OCI-LY1 (cell line): ENCODE results near the gene CD96.

Experiments used
- EZH2 ChIP-seq: fragments of 200-600 bp; sonication (generic), shearing (Covaris generic); IDR thresholded peaks from 2 replicates; pipeline ENCODE4 v1.8.0; 2017; ENCODE audit warnings: borderline replicate concordance, mixed run types, mild to moderate bottlenecking, antibody characterized with exemption, low read length, moderate library complexity, mixed read lengths
- TF ChIP-seq, protein P1 (sequence below): fragments of 200-600 bp; sonication (generic), shearing (Covaris generic); IDR thresholded peaks from 2 replicates; pipeline ENCODE4 v1.5.1; 2017; ENCODE audit warnings: mild to moderate bottlenecking, antibody characterized with exemption, low read length, moderate library complexity, mixed read lengths

DNA sequence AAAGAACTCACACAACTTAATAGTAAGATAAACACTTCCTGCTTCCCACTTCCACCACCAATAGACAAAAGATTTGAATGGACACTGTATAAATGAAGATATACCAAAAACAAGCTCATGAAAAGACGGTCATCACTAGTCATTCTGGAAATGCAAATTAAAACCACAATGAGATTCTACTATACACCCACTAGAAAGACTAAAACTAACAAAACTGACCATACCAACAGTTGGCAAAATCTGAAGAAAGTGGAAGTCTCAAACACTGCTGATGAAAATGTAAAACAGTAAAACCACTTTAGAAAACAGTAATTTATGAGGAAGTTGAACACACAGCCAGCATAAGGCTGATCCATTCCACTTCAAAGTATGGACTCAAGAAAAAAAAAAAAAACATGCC, 35.6 kb upstream of the CD96 start:
- TF ChIP-seq, protein P1, sequence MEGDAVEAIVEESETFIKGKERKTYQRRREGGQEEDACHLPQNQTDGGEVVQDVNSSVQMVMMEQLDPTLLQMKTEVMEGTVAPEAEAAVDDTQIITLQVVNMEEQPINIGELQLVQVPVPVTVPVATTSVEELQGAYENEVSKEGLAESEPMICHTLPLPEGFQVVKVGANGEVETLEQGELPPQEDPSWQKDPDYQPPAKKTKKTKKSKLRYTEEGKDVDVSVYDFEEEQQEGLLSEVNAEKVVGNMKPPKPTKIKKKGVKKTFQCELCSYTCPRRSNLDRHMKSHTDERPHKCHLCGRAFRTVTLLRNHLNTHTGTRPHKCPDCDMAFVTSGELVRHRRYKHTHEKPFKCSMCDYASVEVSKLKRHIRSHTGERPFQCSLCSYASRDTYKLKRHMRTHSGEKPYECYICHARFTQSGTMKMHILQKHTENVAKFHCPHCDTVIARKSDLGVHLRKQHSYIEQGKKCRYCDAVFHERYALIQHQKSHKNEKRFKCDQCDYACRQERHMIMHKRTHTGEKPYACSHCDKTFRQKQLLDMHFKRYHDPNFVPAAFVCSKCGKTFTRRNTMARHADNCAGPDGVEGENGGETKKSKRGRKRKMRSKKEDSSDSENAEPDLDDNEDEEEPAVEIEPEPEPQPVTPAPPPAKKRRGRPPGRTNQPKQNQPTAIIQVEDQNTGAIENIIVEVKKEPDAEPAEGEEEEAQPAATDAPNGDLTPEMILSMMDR, result no peak
- TF ChIP-seq EZH2, result no peak
